ENCODE data around the gene RNF222. TPM values are rescaled to one million over a fixed set of nuclear protein-coding genes. Genes with fewer than 3 reads are reported as not detected.
A peak's percentile ranks its signal among the peaks of the same experiment; 100 is the strongest.

Gene RNF222
- polyA plus RNA-seq, 2 of the 4 experiments (the other 2 are of a cell fraction), result not detected

- ChIA-PET CTCF (interaction anchor here (0.9 to 4.2 kb wide), 3 partner anchors 16 to 56 kb away, joined by 3 to 24 read pairs (median 3); partner anchors contain the start of gene RPL26), POLR2A (no interaction called here)
- no peak for FAIRE-seq
Observed at GRCh38 chr17:8438441-8438840, 40.8 kb upstream of the RNF222 start.

GRCh38 chr17:8436844-8437171 lies 39.2 kb upstream of the RNF222 start:
- Histone ChIP-seq H3K4me1 (peaks cover 10% of the 10 kb centered on the region; the same call in 2 of the 3 replicates), H3K27ac (peak overlapping the region; percentile 94 to 95), H3K4me3 (peak overlapping the region; percentile 95), H3K9me3 (no peaks in the 10 kb centered on the region), H3K4me2 (peak overlapping the region; percentile 98)
- ChIA-PET POLR2A (interaction anchor here (0.6 to 3.0 kb wide), 5 partner anchors 27 to 194 kb away, joined by 3 to 21 read pairs (median 3); partner anchors contain the start of genes KRABD2, MYH10, RPL26 and SLC25A35), CTCF (interaction anchor here (0.7 to 4.2 kb wide), 11 partner anchors 9 to 349 kb away, joined by 3 to 24 read pairs (median 4); partner anchors contain the start of gene KRABD2)
- 0 out of 2 replicates have a peak, but pooled peaks have one; percentile 1 for TF ChIP-seq GATA3 (IDR thresholded peaks at IDR 0.05; ENCODE audit: borderline replicate concordance)
- TF ChIP-seq ZC3H11A (IDR thresholded peaks at IDR 0.05), result no peak
- 24% methylated on average over 5 of the region's 5 CpGs for whole genome bisulfite sequencing (ENCODE audit: missing lambda C conversion rate)
- DNase-seq (ENCODE audit: low read depth in 1 of 2, low spot score in 1 of 2) (no peak), FAIRE-seq (no peak), ATAC-seq (no peak)

More at GRCh38 chr17:8438441-8438840, 40.8 kb upstream of the RNF222 start:
- DNase-seq (ENCODE audit: low read depth in 1 of 2, low spot score in 1 of 2) (no peak), ATAC-seq (no peak)
- no peak overlapping the region for H3K4me3 ChIP-seq
- H3K4me1 ChIP-seq, result peaks cover 10% of the 10 kb centered on the region; the same call in 2 of the 3 replicates
- 95% methylated on average over 5 of the region's 5 CpGs for WGBS (ENCODE audit: missing lambda C conversion rate)
- H3K4me2 ChIP-seq, result no peak overlapping the region
- no peaks in the 10 kb centered on the region for H3K9me3 ChIP-seq
- no peak for TF ChIP-seq USF2 (IDR thresholded peaks at IDR 0.05)
- no peak for TF ChIP-seq KDM1A (IDR thresholded peaks at IDR 0.05; ENCODE audit: low read depth)
- no peak for TF ChIP-seq MAX (IDR thresholded peaks at IDR 0.05)
- TF ChIP-seq FOXS1 (CRISPR knock-in tag; IDR thresholded peaks at IDR 0.05), result no peak
- no peak for TF ChIP-seq CEBPB (IDR thresholded peaks at IDR 0.05)
- TF ChIP-seq JUNB (IDR thresholded peaks at IDR 0.05), result no peak
- TF ChIP-seq HES2 (IDR thresholded peaks at IDR 0.05), result no peak
- TF ChIP-seq RARB (CRISPR knock-in tag; IDR thresholded peaks at IDR 0.05), result no peak
- no peak for TF ChIP-seq NFE2L2 (conservative IDR thresholded peaks at IDR 0.05; ENCODE audit: low read length)
- TF ChIP-seq SMC3 (IDR thresholded peaks at IDR 0.05), result no peak
- no peak for TF ChIP-seq E2F6 (IDR thresholded peaks at IDR 0.05; ENCODE audit: borderline replicate concordance, low read depth)
- no peak for TF ChIP-seq BCL3 (IDR thresholded peaks at IDR 0.05)
- TF ChIP-seq FOSB (CRISPR knock-in tag; IDR thresholded peaks at IDR 0.05), result no peak
- no peak for TF ChIP-seq CHD2 (IDR thresholded peaks at IDR 0.05; ENCODE audit: low read length, partially characterized antibody)
- no peak for TF ChIP-seq HOXA7 (CRISPR knock-in tag; IDR thresholded peaks at IDR 0.05)
- no peak for TF ChIP-seq RFX5 (IDR thresholded peaks at IDR 0.05)
- no peak for TF ChIP-seq PHF8 (IDR thresholded peaks at IDR 0.05; ENCODE audit: borderline replicate concordance, low read depth)
- no peak for TF ChIP-seq HDAC2 (IDR thresholded peaks at IDR 0.05)
- no peak for TF ChIP-seq SREBF2 (IDR thresholded peaks at IDR 0.05)
- no peak overlapping the region for H3K27ac ChIP-seq

GRCh38 chr17:8436169-8436843 lies 38.7 kb upstream of the RNF222 start:
- ATAC-seq, result peak; percentile 86 to 92
- no peaks in the 10 kb centered on the region for H3K9me3 ChIP-seq
- 2% methylated on average over 43 of the region's 43 CpGs for WGBS (ENCODE audit: missing lambda C conversion rate)
- no peak for FAIRE-seq
- peak; percentile 64 to 85 for DNase-seq (ENCODE audit: low read depth in 1 of 2, low spot score in 1 of 2)
- H3K4me3 ChIP-seq, result peak overlapping the region; percentile 95
- H3K4me2 ChIP-seq, result peak overlapping the region; percentile 98
- POLR2A ChIA-PET, result interaction anchor here (0.6 to 3.0 kb wide), 19 partner anchors 9 to 535 kb away, joined by 3 to 21 read pairs (median 5); partner anchors contain the start of genes CTC1, KRABD2, MYH10 and PFAS
- CTCF ChIA-PET, result interaction anchor here (0.7 to 4.2 kb wide), 15 partner anchors 9 to 349 kb away, joined by 3 to 24 read pairs (median 4); partner anchors contain the start of gene KRABD2
- peak overlapping the region; percentile 94 to 95 for H3K27ac ChIP-seq
- peaks cover 10% of the 10 kb centered on the region; the same call in 2 of the 3 replicates for H3K4me1 ChIP-seq
- TF ChIP-seq RARB (CRISPR knock-in tag; IDR thresholded peaks at IDR 0.05) (no peak; the same call in 1 of the 2 replicates), HDAC2 (IDR thresholded peaks at IDR 0.05) (no peak), FOXS1 (CRISPR knock-in tag; IDR thresholded peaks at IDR 0.05) (no peak), E2F6 (IDR thresholded peaks at IDR 0.05; ENCODE audit: borderline replicate concordance, low read depth) (0 out of 2 replicates have a peak, but pooled peaks have one; percentile 15), POLR2A (IDR thresholded peaks at IDR 0.05; ENCODE audit: low read length) (no peak; the same call in 1 of the 2 replicates), KDM5A (IDR thresholded peaks at IDR 0.05) (no peak), RCOR1 (IDR thresholded peaks at IDR 0.05; ENCODE audit: low read depth, low read length) (no peak), EP300 (IDR thresholded peaks at IDR 0.05) (no peak), CEBPB (IDR thresholded peaks at IDR 0.05) (no peak), CBX8 (IDR thresholded peaks at IDR 0.05) (no peak), TFCP2L1 (CRISPR knock-in tag; IDR thresholded peaks at IDR 0.05) (no peak), CBX2 (IDR thresholded peaks at IDR 0.05; ENCODE audit: borderline replicate concordance, low read depth) (no peak), BHLHE40 (IDR thresholded peaks at IDR 0.05; ENCODE audit: low read depth, low read length) (no peak), ESRRA (IDR thresholded peaks at IDR 0.05; ENCODE audit: borderline replicate concordance, low read length) (no peak), FOSB (CRISPR knock-in tag; IDR thresholded peaks at IDR 0.05) (no peak), EHMT2 (IDR thresholded peaks at IDR 0.05; ENCODE audit: low read depth) (no peak), TP53 (CRISPR knock-in tag; IDR thresholded peaks at IDR 0.05) (peak; percentile 41)
